Measurements from ENCODE around the gene KCNQ1.

The KCNQ1 gene

DNA sequence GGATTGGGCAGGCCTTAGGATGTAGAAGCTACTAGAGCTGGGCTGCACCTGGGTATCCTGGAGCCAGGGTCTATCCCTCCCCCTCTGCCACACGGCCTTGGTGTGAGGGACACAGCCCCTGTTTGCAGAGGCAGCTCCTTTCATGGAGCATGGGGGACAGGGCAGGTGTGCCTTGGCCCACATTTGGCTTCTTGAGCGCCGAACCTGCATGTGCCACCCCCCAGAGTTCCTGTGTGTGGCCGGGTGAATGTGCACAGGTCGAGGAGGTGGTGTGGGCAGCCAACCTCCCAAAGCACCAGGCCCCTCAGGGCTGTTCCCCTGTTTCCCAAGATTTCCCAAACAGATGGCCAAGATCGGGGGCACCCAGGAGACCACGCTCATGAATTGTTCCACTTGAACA lies 262.9 kb downstream of the KCNQ1 start:
- Histone ChIP-seq H3K27ac (ENCODE audit: low read depth, low read length) (no peak overlapping the region), H2AFZ (ENCODE audit: low read length, unreplicated experiment) (no peak overlapping the region), H3K79me2 (ENCODE audit: control insufficient read depth, insufficient read depth, low read length, unreplicated experiment) (no peaks in the 10 kb centered on the region), H3K4me1 (ENCODE audit: control insufficient read depth, insufficient read depth, low read length, unreplicated experiment) (peaks cover 9% of the 10 kb centered on the region), H3K27me3 (ENCODE audit: insufficient read depth, low read length) (peaks cover 12% of the 10 kb centered on the region; the same call in 1 of the 2 replicates), H3K36me3 (ENCODE audit: insufficient read depth, low read length) (no peaks in the 10 kb centered on the region), H3K4me3 (ENCODE audit: low read depth, low read length) (no peak overlapping the region)

DNA sequence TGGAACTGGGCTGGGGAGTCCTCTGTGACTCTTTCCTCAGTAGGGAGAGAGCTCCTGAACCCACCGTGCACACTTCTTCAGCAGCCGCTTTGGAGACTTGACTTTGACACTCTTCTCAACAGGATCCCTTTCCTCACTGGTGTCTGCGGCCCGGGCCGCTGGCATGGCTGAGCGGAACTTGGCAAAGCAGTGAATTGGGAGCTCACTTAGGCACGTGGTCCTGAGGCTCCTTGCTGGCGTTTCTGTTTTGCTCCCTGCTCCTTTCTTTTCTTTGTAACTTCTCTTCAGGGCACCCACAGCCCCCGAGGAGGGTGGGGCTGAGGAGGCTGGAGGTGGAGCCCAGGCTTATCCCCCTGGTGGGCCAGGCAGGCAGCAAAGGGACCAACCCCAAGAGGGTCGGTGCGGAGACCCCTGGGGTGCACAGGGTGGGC lies 263.4 kb downstream of the KCNQ1 start:
- Histone ChIP-seq H2AFZ (ENCODE audit: low read length, unreplicated experiment) (no peak overlapping the region), H3K36me3 (ENCODE audit: insufficient read depth, low read length) (no peaks in the 10 kb centered on the region), H3K4me3 (ENCODE audit: low read depth, low read length) (no peak overlapping the region), H3K27me3 (ENCODE audit: insufficient read depth, low read length) (peaks cover 12% of the 10 kb centered on the region; the same call in 1 of the 2 replicates), H3K27ac (ENCODE audit: low read depth, low read length) (no peak overlapping the region), H3K4me1 (ENCODE audit: control insufficient read depth, insufficient read depth, low read length, unreplicated experiment) (peaks cover 9% of the 10 kb centered on the region), H3K79me2 (ENCODE audit: control insufficient read depth, insufficient read depth, low read length, unreplicated experiment) (no peaks in the 10 kb centered on the region)

DNA sequence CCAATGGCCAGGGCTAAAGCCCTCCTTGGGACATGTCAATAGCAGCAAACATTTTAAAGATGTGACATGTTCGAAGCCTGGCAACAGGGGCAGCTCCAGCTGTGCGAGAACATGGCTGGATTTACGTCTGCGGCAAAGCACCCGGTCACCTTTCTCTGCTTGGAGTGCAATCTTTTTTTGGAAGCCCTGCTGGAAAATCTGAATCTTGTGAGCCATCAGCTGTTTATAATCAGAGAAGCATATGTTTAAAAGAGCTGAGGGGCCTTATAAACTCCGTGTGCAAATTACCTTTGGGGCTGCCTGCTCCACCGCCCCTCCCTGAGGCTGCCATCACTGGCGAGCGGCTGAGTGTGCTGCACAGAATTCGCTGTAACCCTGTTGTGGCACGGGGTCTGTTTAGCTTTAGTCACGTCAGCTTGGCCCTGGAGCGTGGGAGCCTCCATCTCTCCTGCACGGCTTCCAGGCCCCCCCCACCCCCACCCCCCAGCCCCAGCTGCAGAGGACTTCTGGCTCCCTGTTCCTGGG lies 264.0 kb downstream of the KCNQ1 start:
- Histone ChIP-seq H3K36me3 (ENCODE audit: insufficient read depth, low read length) (no peaks in the 10 kb centered on the region), H2AFZ (ENCODE audit: low read length, unreplicated experiment) (no peak overlapping the region), H3K79me2 (ENCODE audit: control insufficient read depth, insufficient read depth, low read length, unreplicated experiment) (no peaks in the 10 kb centered on the region), H3K4me1 (ENCODE audit: control insufficient read depth, insufficient read depth, low read length, unreplicated experiment) (peaks cover 4% of the 10 kb centered on the region), H3K4me3 (ENCODE audit: low read depth, low read length) (no peak overlapping the region), H3K27me3 (ENCODE audit: insufficient read depth, low read length) (peaks cover 12% of the 10 kb centered on the region; the same call in 1 of the 2 replicates), H3K27ac (ENCODE audit: low read depth, low read length) (no peak overlapping the region)

- H3K4me3 ChIP-seq (ENCODE audit: low read depth, low read length), result peak overlapping the region; percentile 20
- no peaks in the 10 kb centered on the region for H3K79me2 ChIP-seq (ENCODE audit: control insufficient read depth, insufficient read depth, low read length, unreplicated experiment)
- no peaks in the 10 kb centered on the region for H3K36me3 ChIP-seq (ENCODE audit: insufficient read depth, low read length)
- H3K27me3 ChIP-seq (ENCODE audit: insufficient read depth, low read length), result peaks cover 12% of the 10 kb centered on the region; the same call in 1 of the 2 replicates
- H3K27ac ChIP-seq (ENCODE audit: low read depth, low read length), result no peak overlapping the region
- H3K4me1 ChIP-seq (ENCODE audit: control insufficient read depth, insufficient read depth, low read length, unreplicated experiment), result peaks cover 4% of the 10 kb centered on the region
- H2AFZ ChIP-seq (ENCODE audit: low read length, unreplicated experiment), result no peak overlapping the region
These were observed 264.6 kb downstream of the KCNQ1 start for GRCh38 chr11:2709429-2709828.

- Histone ChIP-seq H3K27me3 (ENCODE audit: insufficient read depth, low read length) (peaks cover 12% of the 10 kb centered on the region; the same call in 1 of the 2 replicates), H3K4me1 (ENCODE audit: control insufficient read depth, insufficient read depth, low read length, unreplicated experiment) (peaks cover 4% of the 10 kb centered on the region), H3K27ac (ENCODE audit: low read depth, low read length) (no peak overlapping the region), H3K79me2 (ENCODE audit: control insufficient read depth, insufficient read depth, low read length, unreplicated experiment) (no peaks in the 10 kb centered on the region), H2AFZ (ENCODE audit: low read length, unreplicated experiment) (no peak overlapping the region), H3K36me3 (ENCODE audit: insufficient read depth, low read length) (no peaks in the 10 kb centered on the region), H3K4me3 (ENCODE audit: low read depth, low read length) (no peak overlapping the region)
These were observed 266.4 kb downstream of the KCNQ1 start for GRCh38 chr11:2711161-2711560.

DNA sequence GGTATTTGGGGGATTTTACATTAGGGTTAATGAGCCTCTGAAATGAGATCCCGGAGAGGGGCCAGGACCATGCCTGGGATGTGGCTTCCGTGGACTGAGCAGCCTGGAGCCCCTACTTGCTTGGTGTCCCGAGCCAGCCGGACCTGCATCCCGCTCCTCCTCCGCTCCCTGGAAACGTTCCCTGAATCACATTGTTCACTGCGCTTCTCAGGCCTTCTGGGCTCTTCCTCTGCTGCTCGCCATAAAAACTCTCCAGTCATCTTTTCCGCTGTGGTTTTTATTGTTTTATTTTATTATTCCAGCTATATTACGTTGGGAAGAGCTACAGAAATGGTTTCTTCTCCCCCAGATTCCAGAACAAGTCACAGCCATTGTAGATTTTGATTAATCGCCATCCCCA lies 268.3 kb downstream of the KCNQ1 start:
- Histone ChIP-seq H3K79me2 (ENCODE audit: control insufficient read depth, insufficient read depth, low read length, unreplicated experiment) (no peaks in the 10 kb centered on the region), H2AFZ (ENCODE audit: low read length, unreplicated experiment) (no peak overlapping the region), H3K27me3 (ENCODE audit: insufficient read depth, low read length) (peaks cover 12% of the 10 kb centered on the region; the same call in 1 of the 2 replicates), H3K27ac (ENCODE audit: low read depth, low read length) (no peak overlapping the region), H3K4me1 (ENCODE audit: control insufficient read depth, insufficient read depth, low read length, unreplicated experiment) (peaks cover 4% of the 10 kb centered on the region), H3K4me3 (ENCODE audit: low read depth, low read length) (no peak overlapping the region), H3K36me3 (ENCODE audit: insufficient read depth, low read length) (no peaks in the 10 kb centered on the region)

DNA sequence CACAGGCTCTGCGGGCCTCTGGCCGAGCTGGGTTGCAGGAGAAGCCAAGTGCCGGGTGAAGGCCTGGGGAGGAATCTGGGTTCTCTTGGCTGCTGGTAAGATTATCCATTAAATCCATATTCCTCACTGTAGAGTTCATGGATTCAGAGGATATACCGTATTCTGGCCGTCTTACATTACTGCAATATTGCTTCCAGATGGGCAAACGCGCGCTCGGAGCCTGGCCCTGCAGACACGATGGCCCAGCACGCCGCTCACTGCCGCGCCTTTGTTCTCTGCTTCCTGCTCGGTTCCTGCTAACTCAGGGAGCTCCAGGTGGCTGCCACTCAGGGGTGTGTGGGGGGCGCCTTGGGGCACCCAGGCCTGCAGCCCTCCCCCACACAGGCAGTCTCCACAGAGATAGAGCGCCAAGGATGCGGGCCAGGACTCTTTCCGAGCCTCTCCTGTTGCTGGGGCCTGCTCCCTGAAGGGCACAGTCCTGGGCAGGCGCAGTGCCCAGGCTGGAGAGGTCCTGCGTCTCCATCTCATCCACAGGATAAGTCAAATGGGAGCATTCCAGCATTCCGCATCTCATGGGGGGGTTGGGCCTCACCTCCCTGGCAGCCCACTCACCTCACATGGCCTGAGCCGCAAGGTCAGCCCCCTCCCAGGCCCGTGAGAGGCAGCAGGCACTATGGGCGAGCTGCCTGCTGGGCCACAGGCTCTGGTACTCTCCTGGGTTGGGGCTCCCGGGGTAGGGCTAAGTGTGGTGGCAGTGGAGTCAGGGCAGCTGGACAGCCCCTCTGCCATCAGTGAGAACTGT lies 269.1 kb downstream of the KCNQ1 start:
- peaks cover 4% of the 10 kb centered on the region for H3K4me1 ChIP-seq (ENCODE audit: control insufficient read depth, insufficient read depth, low read length, unreplicated experiment)
- no peak overlapping the region for H3K4me3 ChIP-seq (ENCODE audit: low read depth, low read length)
- H3K36me3 ChIP-seq (ENCODE audit: insufficient read depth, low read length), result no peaks in the 10 kb centered on the region
- no peaks in the 10 kb centered on the region for H3K79me2 ChIP-seq (ENCODE audit: control insufficient read depth, insufficient read depth, low read length, unreplicated experiment)
- H3K27ac ChIP-seq (ENCODE audit: low read depth, low read length), result no peak overlapping the region
- H2AFZ ChIP-seq (ENCODE audit: low read length, unreplicated experiment), result no peak overlapping the region
- peaks cover 7% of the 10 kb centered on the region; the same call in 1 of the 2 replicates for H3K27me3 ChIP-seq (ENCODE audit: insufficient read depth, low read length)

- Histone ChIP-seq H3K4me1 (ENCODE audit: control insufficient read depth, insufficient read depth, low read length, unreplicated experiment) (peaks cover 3% of the 10 kb centered on the region), H3K27ac (ENCODE audit: low read depth, low read length) (no peak overlapping the region), H3K4me3 (ENCODE audit: low read depth, low read length) (no peak overlapping the region), H3K27me3 (ENCODE audit: insufficient read depth, low read length) (peaks cover 7% of the 10 kb centered on the region; the same call in 1 of the 2 replicates), H3K36me3 (ENCODE audit: insufficient read depth, low read length) (no peaks in the 10 kb centered on the region), H2AFZ (ENCODE audit: low read length, unreplicated experiment) (no peak overlapping the region), H3K79me2 (ENCODE audit: control insufficient read depth, insufficient read depth, low read length, unreplicated experiment) (no peaks in the 10 kb centered on the region)
These were observed 269.6 kb downstream of the KCNQ1 start for GRCh38 chr11:2714463-2714800.

- H3K79me2 ChIP-seq (ENCODE audit: control insufficient read depth, insufficient read depth, low read length, unreplicated experiment), result no peaks in the 10 kb centered on the region
- H2AFZ ChIP-seq (ENCODE audit: low read length, unreplicated experiment), result no peak overlapping the region
- no peaks in the 10 kb centered on the region for H3K36me3 ChIP-seq (ENCODE audit: insufficient read depth, low read length)
- H3K27ac ChIP-seq (ENCODE audit: low read depth, low read length), result no peak overlapping the region
- H3K27me3 ChIP-seq (ENCODE audit: insufficient read depth, low read length), result peaks cover 7% of the 10 kb centered on the region; the same call in 1 of the 2 replicates
- no peak overlapping the region for H3K4me3 ChIP-seq (ENCODE audit: low read depth, low read length)
- H3K4me1 ChIP-seq (ENCODE audit: control insufficient read depth, insufficient read depth, low read length, unreplicated experiment), result no peaks in the 10 kb centered on the region
These were observed 270.1 kb downstream of the KCNQ1 start for GRCh38 chr11:2714871-2715270.

GRCh38 chr11:2715716-2716350 lies 271.0 kb downstream of the KCNQ1 start:
- Histone ChIP-seq H2AFZ (ENCODE audit: low read length, unreplicated experiment) (no peak overlapping the region), H3K4me3 (ENCODE audit: low read depth, low read length) (no peak overlapping the region), H3K27me3 (ENCODE audit: insufficient read depth, low read length) (peaks cover 1% of the 10 kb centered on the region; the same call in 1 of the 2 replicates), H3K79me2 (ENCODE audit: control insufficient read depth, insufficient read depth, low read length, unreplicated experiment) (no peaks in the 10 kb centered on the region), H3K27ac (ENCODE audit: low read depth, low read length) (no peak overlapping the region), H3K4me1 (ENCODE audit: control insufficient read depth, insufficient read depth, low read length, unreplicated experiment) (no peaks in the 10 kb centered on the region), H3K36me3 (ENCODE audit: insufficient read depth, low read length) (no peaks in the 10 kb centered on the region)

Data from ACC112 (cell line).